IMR-90 (cell line): ENCODE measurements around the gene CACNB2. TPM values are rescaled to one million over a fixed set of nuclear protein-coding genes. Genes with fewer than 3 reads are reported as not detected.

Experiments used
- ATAC-seq: fragments of 200-7000 bp; cut with Tn5 transposase; 2 replicates; pipeline ENCODE4 v1.9.1; 2020; ENCODE audit warnings: low read depth, mild to moderate bottlenecking, moderate library complexity
- BruUV-seq: library from RNA; stranded (reverse); fragments of 400-500 nt; replicated peaks from 2 replicates; lab custom pipeline; 2021; lab: Mats Ljungman, UMichigan
- CTCF ChIA-PET: fragments of 300-600 bp; formaldehyde crosslinking; extraction: SDS; loops from one replicate; lab custom pipeline; 2021; ENCODE audit warnings: antibody characterized with exemption; lab: Yijun Ruan, JAX
- POLR2A ChIA-PET: fragments of 300-600 bp; sonication (Branson Sonifier 250); formaldehyde crosslinking; loops from one replicate; lab custom pipeline; 2022; ENCODE audit warnings: antibody characterized with exemption; ENCODE audit not compliant: unreplicated experiment; lab: Charles Lee
- DNase-seq: peaks from one replicate; pipeline ENCODE4 v3.0.0; 2013
- H2AFZ ChIP-seq: replicated peaks from 2 replicates; pipeline ENCODE3; 2013; ENCODE audit warnings: low read length, mild to moderate bottlenecking; ENCODE audit not compliant: poor library complexity
- H2AK5ac ChIP-seq: 2 replicates; pipeline ENCODE4 v1.6.1; 2013; ENCODE audit warnings: low read depth, low read length, inconsistent platforms
- H2AK9ac ChIP-seq: replicated peaks from 2 replicates; pipeline ENCODE3; 2013; ENCODE audit warnings: mild to moderate bottlenecking, low read depth, low read length, moderate library complexity; ENCODE audit not compliant: poor library complexity
- H2BK120ac ChIP-seq: 2 replicates; pipeline ENCODE4 v1.6.1; 2013; ENCODE audit warnings: low read depth, low read length, inconsistent platforms
- H2BK15ac ChIP-seq: 3 replicates; pipeline ENCODE4 v1.6.1; 2013; ENCODE audit warnings: low read depth, low read length, inconsistent platforms
- H2BK20ac ChIP-seq: 2 replicates; pipeline ENCODE4 v1.6.1; 2013; ENCODE audit warnings: low read depth, mild to moderate bottlenecking, inconsistent platforms, low read length, moderate library complexity
- H2BK5ac ChIP-seq: 2 replicates; pipeline ENCODE4 v1.6.1; 2013; ENCODE audit warnings: mild to moderate bottlenecking, low read depth, low read length, inconsistent platforms; ENCODE audit not compliant: poor library complexity, severe bottlenecking
- H3K14ac ChIP-seq: replicated peaks from 2 replicates; pipeline ENCODE4 v1.6.1; 2013; ENCODE audit warnings: low read depth, low read length, inconsistent platforms
- H3K18ac ChIP-seq: 2 replicates; pipeline ENCODE4 v1.6.1; 2013; ENCODE audit warnings: low read depth, low read length, control low read depth
- H3K23ac ChIP-seq: 2 replicates; pipeline ENCODE4 v1.6.1; 2013; ENCODE audit warnings: low read depth, low read length, inconsistent platforms
- H3K27ac ChIP-seq: 2 replicates; pipeline ENCODE4 v1.5.1; 2013; ENCODE audit warnings: mild to moderate bottlenecking, control low read depth, low read length; ENCODE audit not compliant: insufficient read depth
- H3K27me3 ChIP-seq: 2 replicates; pipeline ENCODE4 v1.6.1; 2013; ENCODE audit warnings: low read length; ENCODE audit not compliant: control insufficient read depth, insufficient read depth
- H3K36me3 ChIP-seq: 2 replicates; pipeline ENCODE4 v1.6.1; 2013; ENCODE audit warnings: low read length, mixed read lengths; ENCODE audit not compliant: control insufficient read depth, insufficient read depth
- H3K4ac ChIP-seq: 2 replicates; pipeline ENCODE4 v1.6.1; 2013; ENCODE audit warnings: low read depth, low read length, inconsistent platforms
- H3K4me1 ChIP-seq: 2 replicates; pipeline ENCODE4 v1.6.1; 2013; ENCODE audit warnings: low read length, mixed read lengths; ENCODE audit not compliant: control insufficient read depth, insufficient read depth
- H3K4me2 ChIP-seq: 2 replicates; pipeline ENCODE4 v1.6.1; 2013; ENCODE audit warnings: low read depth, mild to moderate bottlenecking, control low read depth, low read length, moderate library complexity
- H3K4me3 ChIP-seq: 2 replicates; pipeline ENCODE4 v1.5.1; 2013; ENCODE audit warnings: low read depth, mild to moderate bottlenecking, control low read depth, low read length, moderate library complexity; ENCODE audit not compliant: insufficient read depth
- H3K56ac ChIP-seq: 2 replicates; pipeline ENCODE4 v1.6.1; 2013; ENCODE audit warnings: low read length, inconsistent platforms; ENCODE audit not compliant: insufficient read depth; ENCODE audit errors: extremely low read depth
- H3K79me1 ChIP-seq, 2 experiments: 2 replicates each; pipeline ENCODE4 v1.6.1; 2013; ENCODE audit warnings: low read length in 2 of 2, inconsistent platforms in 1 of 2, low read depth in 1 of 2
- H3K9ac ChIP-seq: 2 replicates; pipeline ENCODE4 v1.6.1; 2013; ENCODE audit warnings: low read depth, low read length, control low read depth
- H3K9me1 ChIP-seq: 2 replicates; pipeline ENCODE4 v1.6.1; 2013; ENCODE audit warnings: low read length, inconsistent platforms; ENCODE audit not compliant: insufficient read depth
- H3K9me3 ChIP-seq: 2 replicates; pipeline ENCODE4 v1.6.1; 2013; ENCODE audit warnings: low read length; ENCODE audit not compliant: control insufficient read depth, insufficient read depth
- H4K20me1 ChIP-seq: 2 replicates; pipeline ENCODE4 v1.6.1; 2013; ENCODE audit warnings: low read length, inconsistent platforms; ENCODE audit not compliant: insufficient read depth
- H4K5ac ChIP-seq: 2 replicates; pipeline ENCODE4 v1.6.1; 2013; ENCODE audit warnings: mild to moderate bottlenecking, low read depth, low read length, control low read depth
- H4K8ac ChIP-seq, 2 experiments: 2 replicates each; pipeline ENCODE4 v1.6.1; 2013; ENCODE audit warnings: low read depth in 2 of 2, low read length in 2 of 2, control low read depth in 1 of 2, inconsistent platforms in 1 of 2
- H4K91ac ChIP-seq: 2 replicates; pipeline ENCODE4 v1.6.1; 2013; ENCODE audit warnings: low read depth, low read length, inconsistent platforms; ENCODE audit not compliant: insufficient read depth
- BHLHE40 ChIP-seq: fragments of 150-350 bp; IDR thresholded peaks from 2 replicates; pipeline ENCODE4 v1.6.1; 2016; ENCODE audit warnings: mild to moderate bottlenecking, low read depth, low read length
- CEBPB ChIP-seq: IDR thresholded peaks from 2 replicates; pipeline ENCODE4 v1.6.1; 2012; ENCODE audit warnings: low read depth, low read length, improper control_type of control experiment
- CHD1 ChIP-seq: IDR thresholded peaks from 2 replicates; pipeline ENCODE4 v1.6.1; 2012; ENCODE audit warnings: low read depth, low read length, improper control_type of control experiment
- FOS ChIP-seq: fragments of 150-350 bp; IDR thresholded peaks from 2 replicates; pipeline ENCODE4 v1.6.1; 2016; ENCODE audit warnings: low read depth, low read length
- MAFK ChIP-seq: IDR thresholded peaks from 2 replicates; pipeline ENCODE4 v1.6.1; 2012; ENCODE audit warnings: low read depth, low read length, improper control_type of control experiment
- MAZ ChIP-seq: IDR thresholded peaks from 2 replicates; pipeline ENCODE4 v1.6.1; 2012; ENCODE audit warnings: low read depth, mild to moderate bottlenecking, low read length, improper control_type of control experiment, moderate library complexity, borderline replicate concordance
- MXI1 ChIP-seq: IDR thresholded peaks from 2 replicates; pipeline ENCODE4 v1.6.1; 2012; ENCODE audit warnings: low read depth, mild to moderate bottlenecking, low read length, moderate library complexity, borderline replicate concordance
- NFE2L2 ChIP-seq: fragments of 150-350 bp; IDR thresholded peaks from 2 replicates; pipeline ENCODE4 v1.6.1; 2016; ENCODE audit warnings: low read depth, mild to moderate bottlenecking, low read length
- POLR2A ChIP-seq: IDR thresholded peaks from 2 replicates; pipeline ENCODE4 v1.6.1; 2012; ENCODE audit warnings: mild to moderate bottlenecking, low read depth, low read length
- RAD21 ChIP-seq: IDR thresholded peaks from 2 replicates; pipeline ENCODE4 v1.6.1; 2012; ENCODE audit warnings: low read length, improper control_type of control experiment
- RCOR1 ChIP-seq: IDR thresholded peaks from 2 replicates; pipeline ENCODE4 v1.6.1; 2012; ENCODE audit warnings: mild to moderate bottlenecking, low read length, improper control_type of control experiment; ENCODE audit not compliant: insufficient replicate concordance
- RFX5 ChIP-seq: IDR thresholded peaks from 2 replicates; pipeline ENCODE4 v1.8.0; 2012; ENCODE audit warnings: low read depth, mild to moderate bottlenecking, low read length, moderate library complexity
- SMC3 ChIP-seq: fragments of 150-350 bp; IDR thresholded peaks from 2 replicates; pipeline ENCODE4 v1.6.1; 2016; ENCODE audit warnings: low read depth, mild to moderate bottlenecking, antibody characterized with exemption, low read length, moderate library complexity
- USF2 ChIP-seq: fragments of 150-350 bp; IDR thresholded peaks from 2 replicates; pipeline ENCODE4 v1.6.1; 2017; ENCODE audit warnings: mild to moderate bottlenecking, antibody characterized with exemption, low read length, low read depth
- WGBS, 2 experiments: methylation state at CpG; one replicate each; pipeline versions ENCODE4 v1.1.5 to v1.1.7; 2013; ENCODE audit warnings: missing lambda C conversion rate in 2 of 2; ENCODE audit not compliant: insufficient read length in 1 of 2; ENCODE audit errors: extremely low coverage in 2 of 2; 5-methylcytosine and 5-hydroxymethylcytosine counted together
- dilution Hi-C: fragments of 300-500 bp; cut with HindIII; formaldehyde crosslinking; loops from one replicate; pipeline ENCODE4 v1.14.3; 2018; ENCODE audit warnings: low sequenced_read_pairs; ENCODE audit not compliant: unreplicated experiment
- in situ Hi-C: fragments of 300-500 bp; cut with MboI; formaldehyde crosslinking; loops from 3 replicates; pipeline ENCODE4 v1.14.3; 2019; ENCODE audit warnings: low sequenced_read_pairs, inconsistent platforms, mixed read lengths
- intact Hi-C: fragments of 100-400 bp; cut with micrococcal nuclease; formaldehyde crosslinking; loops from 2 replicates; pipeline ENCODE4 v1.10.0; 2022
- polyA plus RNA-seq, 3 experiments: library from polyadenylated mRNA; depleted of rRNA; stranded (reverse); fragments of >200 nt; gene quantifications; 2 replicates each; pipeline ENCODE4 v1.2.3, GENCODE V29; 2012; ENCODE audit warnings: low replicate concordance in 1 of 3
- total RNA-seq: library from RNA; depleted of rRNA; stranded (reverse); fragments of >200 nt; gene quantifications from 2 replicates; pipeline ENCODE4 v1.2.3, GENCODE V29; 2012
- TF ChIP-seq, protein P1 (sequence below): fragments of 150-350 bp; IDR thresholded peaks from 2 replicates; pipeline ENCODE4 v1.6.1; 2016; ENCODE audit warnings: low read depth, mild to moderate bottlenecking, low read length, moderate library complexity, borderline replicate concordance
- TF ChIP-seq, protein P2 (sequence below): conservative IDR thresholded peaks from 2 replicates; pipeline ENCODE4 v1.5.1; 2012; ENCODE audit warnings: mild to moderate bottlenecking, low read depth, low read length, improper control_type of control experiment

CACNB2 gene
- total and polyA plus RNA-seq, 2 of the 4 experiments (the other 2 are of a cell fraction), result 0.36 TPM

DNA sequence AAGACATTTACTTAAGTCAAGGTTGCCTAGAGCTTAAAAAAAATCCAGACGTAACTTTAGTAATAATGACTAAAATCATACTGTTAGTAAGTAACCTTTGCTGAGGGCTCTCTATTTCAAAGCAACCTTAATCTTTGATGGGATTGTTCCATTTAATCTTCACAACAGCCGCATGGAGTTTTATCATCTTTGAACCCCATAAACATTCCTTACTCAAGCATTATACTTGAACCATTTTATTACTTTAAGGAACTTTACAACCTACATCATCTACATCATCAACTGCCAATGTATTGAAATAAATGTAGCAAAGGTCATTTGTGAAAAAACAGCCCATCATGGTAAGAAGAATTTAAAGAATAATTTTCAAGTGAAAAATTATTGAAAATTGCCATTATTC lies 22.9 kb upstream of the CACNB2 start:
- no peak overlapping the region for H2AK9ac ChIP-seq
- no peak overlapping the region for H4K91ac ChIP-seq
- no peak overlapping the region for H2AK5ac ChIP-seq
- ChIA-PET CTCF (interaction anchor here (1.0 kb wide), 1 partner anchor 272 kb away, joined by 3 read pairs; no protein-coding TSS in a partner anchor), POLR2A (no interaction called here)
- no peak overlapping the region for H3K14ac ChIP-seq
- H2BK5ac ChIP-seq, result no peak overlapping the region
- H4K8ac ChIP-seq, result no peak overlapping the region
- no peak overlapping the region for H3K27ac ChIP-seq
- no peak overlapping the region for H3K4me2 ChIP-seq
- no peak overlapping the region for H3K56ac ChIP-seq
- TF ChIP-seq USF2, result no peak
- no peak for TF ChIP-seq POLR2A
- TF ChIP-seq, protein P1, sequence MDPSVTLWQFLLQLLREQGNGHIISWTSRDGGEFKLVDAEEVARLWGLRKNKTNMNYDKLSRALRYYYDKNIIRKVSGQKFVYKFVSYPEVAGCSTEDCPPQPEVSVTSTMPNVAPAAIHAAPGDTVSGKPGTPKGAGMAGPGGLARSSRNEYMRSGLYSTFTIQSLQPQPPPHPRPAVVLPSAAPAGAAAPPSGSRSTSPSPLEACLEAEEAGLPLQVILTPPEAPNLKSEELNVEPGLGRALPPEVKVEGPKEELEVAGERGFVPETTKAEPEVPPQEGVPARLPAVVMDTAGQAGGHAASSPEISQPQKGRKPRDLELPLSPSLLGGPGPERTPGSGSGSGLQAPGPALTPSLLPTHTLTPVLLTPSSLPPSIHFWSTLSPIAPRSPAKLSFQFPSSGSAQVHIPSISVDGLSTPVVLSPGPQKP, result no peak
- no peak for TF ChIP-seq CEBPB
- TF ChIP-seq RFX5, result no peak
- no peak for TF ChIP-seq RCOR1
- no peak for TF ChIP-seq RAD21
- TF ChIP-seq, protein P2, sequence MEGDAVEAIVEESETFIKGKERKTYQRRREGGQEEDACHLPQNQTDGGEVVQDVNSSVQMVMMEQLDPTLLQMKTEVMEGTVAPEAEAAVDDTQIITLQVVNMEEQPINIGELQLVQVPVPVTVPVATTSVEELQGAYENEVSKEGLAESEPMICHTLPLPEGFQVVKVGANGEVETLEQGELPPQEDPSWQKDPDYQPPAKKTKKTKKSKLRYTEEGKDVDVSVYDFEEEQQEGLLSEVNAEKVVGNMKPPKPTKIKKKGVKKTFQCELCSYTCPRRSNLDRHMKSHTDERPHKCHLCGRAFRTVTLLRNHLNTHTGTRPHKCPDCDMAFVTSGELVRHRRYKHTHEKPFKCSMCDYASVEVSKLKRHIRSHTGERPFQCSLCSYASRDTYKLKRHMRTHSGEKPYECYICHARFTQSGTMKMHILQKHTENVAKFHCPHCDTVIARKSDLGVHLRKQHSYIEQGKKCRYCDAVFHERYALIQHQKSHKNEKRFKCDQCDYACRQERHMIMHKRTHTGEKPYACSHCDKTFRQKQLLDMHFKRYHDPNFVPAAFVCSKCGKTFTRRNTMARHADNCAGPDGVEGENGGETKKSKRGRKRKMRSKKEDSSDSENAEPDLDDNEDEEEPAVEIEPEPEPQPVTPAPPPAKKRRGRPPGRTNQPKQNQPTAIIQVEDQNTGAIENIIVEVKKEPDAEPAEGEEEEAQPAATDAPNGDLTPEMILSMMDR, result no peak
- TF ChIP-seq MXI1, result no peak
- TF ChIP-seq NFE2L2, result no peak
- no peak for TF ChIP-seq CHD1
- no peak for TF ChIP-seq MAZ
- TF ChIP-seq FOS, result no peak
- no peak for TF ChIP-seq SMC3
- no peak for TF ChIP-seq BHLHE40
- TF ChIP-seq MAFK, result no peak
- ATAC-seq, result no peak
- peaks cover 6% of the 10 kb centered on the region for H3K27me3 ChIP-seq
- H4K20me1 ChIP-seq, result no peaks in the 10 kb centered on the region
- intact Hi-C loops (no loop called here), in situ Hi-C loops (no loop called here), dilution Hi-C loops (no loop called here)
- H2BK15ac ChIP-seq, result no peak overlapping the region
- H3K23ac ChIP-seq, result no peak overlapping the region
- no peak overlapping the region for H2BK120ac ChIP-seq
- H3K18ac ChIP-seq, result no peak overlapping the region
- no peak overlapping the region for H2BK20ac ChIP-seq
- H3K79me1 ChIP-seq, result no peaks in the 10 kb centered on the region
- H2AFZ ChIP-seq, result no peak overlapping the region
- H4K5ac ChIP-seq, result no peak overlapping the region
- no peaks in the 10 kb centered on the region for H3K9me3 ChIP-seq
- H3K4me1 ChIP-seq, result no peaks in the 10 kb centered on the region
- WGBS, 2 experiments, result no CpG with 5 or more reads among the region's 2 CpGs
- no peak for DNase-seq
- peaks cover 6% of the 10 kb centered on the region; the same call in 1 of the 2 replicates for H3K9me1 ChIP-seq
- no peaks in the 10 kb centered on the region for H3K36me3 ChIP-seq
- no peak overlapping the region for H3K4me3 ChIP-seq
- no peak overlapping the region for H3K4ac ChIP-seq
- no peak overlapping the region for H3K9ac ChIP-seq
- no TSS peak for BruUV-seq
